Measurements from ENCODE around the gene BTBD18.

DNA sequence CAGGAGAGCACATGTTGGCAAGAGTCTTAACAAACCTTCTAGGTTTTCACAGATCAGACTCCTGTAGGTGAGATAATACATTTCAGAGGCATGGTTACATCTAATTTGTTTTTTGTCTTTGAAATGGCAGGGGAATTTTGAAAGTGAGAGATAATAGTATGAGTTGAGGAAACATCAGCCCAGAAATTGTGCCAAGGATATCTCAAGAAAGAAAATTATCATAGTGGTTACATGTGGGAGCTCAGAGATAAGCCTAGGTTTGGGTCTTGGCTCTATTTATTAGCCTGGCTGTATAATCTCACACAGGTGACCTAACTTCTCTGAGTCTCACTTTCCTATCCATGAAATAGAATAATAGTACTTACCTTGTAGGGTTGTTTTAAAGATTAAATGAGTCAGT is 443 bp downstream of the BTBD18 start:
- TF ChIP-seq, protein P1, sequence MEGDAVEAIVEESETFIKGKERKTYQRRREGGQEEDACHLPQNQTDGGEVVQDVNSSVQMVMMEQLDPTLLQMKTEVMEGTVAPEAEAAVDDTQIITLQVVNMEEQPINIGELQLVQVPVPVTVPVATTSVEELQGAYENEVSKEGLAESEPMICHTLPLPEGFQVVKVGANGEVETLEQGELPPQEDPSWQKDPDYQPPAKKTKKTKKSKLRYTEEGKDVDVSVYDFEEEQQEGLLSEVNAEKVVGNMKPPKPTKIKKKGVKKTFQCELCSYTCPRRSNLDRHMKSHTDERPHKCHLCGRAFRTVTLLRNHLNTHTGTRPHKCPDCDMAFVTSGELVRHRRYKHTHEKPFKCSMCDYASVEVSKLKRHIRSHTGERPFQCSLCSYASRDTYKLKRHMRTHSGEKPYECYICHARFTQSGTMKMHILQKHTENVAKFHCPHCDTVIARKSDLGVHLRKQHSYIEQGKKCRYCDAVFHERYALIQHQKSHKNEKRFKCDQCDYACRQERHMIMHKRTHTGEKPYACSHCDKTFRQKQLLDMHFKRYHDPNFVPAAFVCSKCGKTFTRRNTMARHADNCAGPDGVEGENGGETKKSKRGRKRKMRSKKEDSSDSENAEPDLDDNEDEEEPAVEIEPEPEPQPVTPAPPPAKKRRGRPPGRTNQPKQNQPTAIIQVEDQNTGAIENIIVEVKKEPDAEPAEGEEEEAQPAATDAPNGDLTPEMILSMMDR (conservative IDR thresholded peaks at IDR 0.05 in 1 of 2, IDR thresholded peaks at IDR 0.05 in 1 of 2; ENCODE audit: extremely low read depth in 1 of 2, insufficient read depth in 1 of 2, low read depth in 1 of 2, low read length in 2 of 2): no peak
- TF ChIP-seq EZH2 (IDR thresholded peaks at IDR 0.05; ENCODE audit: borderline replicate concordance, low read length): no peak
